OCI-LY3 (cell line): ENCODE data around the gene MAD1L1.
"Not testable (repeated sequence)": the region's sequence is repeated elsewhere in the genome, so short reads cannot be mapped to it uniquely, and the experiment has no call there.

ENCODE experiments used
- H2AFZ ChIP-seq: fragments of 200-600, 300-600 bp; shearing (Covaris generic); 2 replicates; pipeline ENCODE4 v1.6.0; 2014; ENCODE audit warnings: antibody characterized with exemption, low read depth, low read length
- H3K27ac ChIP-seq: fragments of 200-600, 300-600 bp; sonication (generic); 2 replicates; pipeline ENCODE4 v1.5.1; 2014; ENCODE audit warnings: mild to moderate bottlenecking, low read length, moderate library complexity, mixed read lengths
- H3K27me3 ChIP-seq: fragments of 200-600, 300-600 bp; sonication (generic); 2 replicates; pipeline ENCODE4 v1.6.1; 2014; ENCODE audit warnings: low read depth, low read length, mixed read lengths
- H3K36me3 ChIP-seq: fragments of 200-600, 300-600 bp; sonication (generic); replicated peaks from 2 replicates; pipeline ENCODE3; 2014; ENCODE audit warnings: low read depth, low read length, mixed read lengths
- H3K4me1 ChIP-seq: fragments of 300-600, 200-600 bp; sonication (generic); 2 replicates; pipeline ENCODE4 v1.6.1; 2014; ENCODE audit warnings: low read length, mixed read lengths
- H3K4me2 ChIP-seq: fragments of 200-600, 300-600 bp; sonication (generic); 2 replicates; pipeline ENCODE4 v1.6.1; 2014; ENCODE audit warnings: low read length, mixed read lengths
- H3K4me3 ChIP-seq: fragments of 300-600, 200-600 bp; sonication (generic); 2 replicates; pipeline ENCODE4 v1.5.1; 2014; ENCODE audit warnings: antibody characterized with exemption, mild to moderate bottlenecking, low read length, moderate library complexity
- H3K79me2 ChIP-seq: fragments of 300-600, 200-600 bp; shearing (Covaris generic); 2 replicates; pipeline ENCODE4 v1.6.1; 2014; ENCODE audit warnings: mild to moderate bottlenecking, low read length, mixed read lengths
- H3K9ac ChIP-seq: fragments of 300-600, 200-600 bp; shearing (Covaris generic); 2 replicates; pipeline ENCODE4 v1.6.0; 2014; ENCODE audit warnings: mild to moderate bottlenecking, low read length, moderate library complexity
- H3K9me3 ChIP-seq: fragments of 200-600, 300-600 bp; shearing (Covaris generic); 2 replicates; pipeline ENCODE4 v1.6.1; 2014; ENCODE audit warnings: low read length, mixed read lengths; ENCODE audit not compliant: insufficient read depth
- H4K20me1 ChIP-seq: fragments of 200-600, 300-600 bp; sonication (generic); 2 replicates; pipeline ENCODE4 v1.6.1; 2016; ENCODE audit warnings: low read length, mixed read lengths; ENCODE audit not compliant: insufficient read depth
- CTCF ChIP-seq: fragments of 200-600, 300-600 bp; sonication (generic); IDR thresholded peaks from 2 replicates; pipeline ENCODE4 v1.5.1; 2014; ENCODE audit warnings: antibody characterized with exemption, low read length, low read depth
- EZH2phosphoT487 ChIP-seq: fragments of 200-600 bp; shearing (Covaris generic); IDR thresholded peaks from 2 replicates; pipeline ENCODE4 v1.6.1; 2018; ENCODE audit warnings: antibody characterized with exemption, mixed run types, low read depth

MAD1L1 gene

GRCh38 chr7:1972744-1973143 lies 260.0 kb downstream of the MAD1L1 start:
- Histone ChIP-seq H3K9ac (no peak overlapping the region), H2AFZ (no peak overlapping the region), H3K9me3 (no peaks in the 10 kb centered on the region), H3K4me2 (no peak overlapping the region), H3K79me2 (no peaks in the 10 kb centered on the region), H4K20me1 (no peaks in the 10 kb centered on the region), H3K4me1 (no peaks in the 10 kb centered on the region), H3K4me3 (no peak overlapping the region), H3K27ac (no peak overlapping the region), H3K27me3 (no peaks in the 10 kb centered on the region), H3K36me3 (no peaks in the 10 kb centered on the region)
- TF ChIP-seq CTCF (no peak), EZH2phosphoT487 (no peak)

GRCh38 chr7:1971946-1972654 lies 260.6 kb downstream of the MAD1L1 start:
- Histone ChIP-seq H3K79me2 (no peaks in the 10 kb centered on the region), H3K27me3 (no peaks in the 10 kb centered on the region), H2AFZ (no peak overlapping the region), H3K4me1 (no peaks in the 10 kb centered on the region), H3K36me3 (no peaks in the 10 kb centered on the region), H4K20me1 (no peaks in the 10 kb centered on the region), H3K9ac (no peak overlapping the region), H3K4me2 (no peak overlapping the region), H3K4me3 (no peak overlapping the region), H3K27ac (no peak overlapping the region), H3K9me3 (no peaks in the 10 kb centered on the region)
- TF ChIP-seq EZH2phosphoT487: no peak
- no peak for TF ChIP-seq CTCF

DNA sequence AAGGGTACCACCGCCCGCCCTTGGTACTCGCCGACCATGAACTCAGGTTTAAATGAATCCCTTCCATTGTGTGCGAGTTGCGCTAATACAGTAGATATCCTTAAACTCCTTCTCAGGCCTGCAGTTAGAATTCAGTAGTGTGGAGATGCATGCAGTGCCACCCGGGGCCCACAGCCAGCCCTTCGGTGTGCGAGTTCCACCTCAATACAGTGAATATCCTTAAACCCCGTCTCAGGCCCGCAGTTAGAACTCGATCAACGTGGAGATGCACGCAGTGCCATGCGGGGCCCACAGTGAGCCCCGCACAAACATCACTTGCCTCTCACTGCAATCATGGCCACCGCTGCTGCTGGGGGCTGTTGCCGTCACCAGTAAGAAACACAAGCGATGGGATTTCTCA lies 261.9 kb downstream of the MAD1L1 start:
- Histone ChIP-seq H3K4me1 (no peaks in the 10 kb centered on the region), H3K36me3 (no peaks in the 10 kb centered on the region), H3K4me3 (no peak overlapping the region), H3K79me2 (no peaks in the 10 kb centered on the region), H2AFZ (no peak overlapping the region), H4K20me1 (no peaks in the 10 kb centered on the region), H3K9me3 (no peaks in the 10 kb centered on the region), H3K9ac (no peak overlapping the region), H3K27ac (no peak overlapping the region), H3K4me2 (no peak overlapping the region), H3K27me3 (no peaks in the 10 kb centered on the region)
- no peak for TF ChIP-seq CTCF
- no peak for TF ChIP-seq EZH2phosphoT487

DNA sequence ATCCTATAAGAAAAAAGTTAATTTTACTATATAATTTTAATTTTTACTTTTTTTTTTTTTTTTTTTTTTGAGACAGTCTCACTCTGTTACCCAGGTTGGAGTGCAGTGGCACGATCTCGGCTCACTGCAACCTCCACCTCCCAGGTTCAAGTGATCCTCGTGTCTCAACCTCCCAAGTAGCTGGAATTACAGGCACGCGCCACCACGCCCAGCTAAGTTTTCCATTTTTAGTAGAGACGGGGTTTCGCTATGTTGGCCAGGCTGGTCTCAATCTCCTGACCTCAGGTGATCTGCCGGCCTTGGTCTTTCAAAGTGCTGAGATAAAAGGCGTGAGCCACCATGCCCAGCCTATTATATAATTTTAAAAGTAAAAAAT lies 262.5 kb downstream of the MAD1L1 start:
- not testable (repeated sequence) for H3K27me3 ChIP-seq, H3K9ac ChIP-seq, H3K36me3 ChIP-seq, H3K4me1 ChIP-seq, H3K27ac ChIP-seq, H3K4me2 ChIP-seq, H3K9me3 ChIP-seq, H3K4me3 ChIP-seq, H2AFZ ChIP-seq, H3K79me2 ChIP-seq, H4K20me1 ChIP-seq
